Measurements from ENCODE around the gene TMEM42.

DNA sequence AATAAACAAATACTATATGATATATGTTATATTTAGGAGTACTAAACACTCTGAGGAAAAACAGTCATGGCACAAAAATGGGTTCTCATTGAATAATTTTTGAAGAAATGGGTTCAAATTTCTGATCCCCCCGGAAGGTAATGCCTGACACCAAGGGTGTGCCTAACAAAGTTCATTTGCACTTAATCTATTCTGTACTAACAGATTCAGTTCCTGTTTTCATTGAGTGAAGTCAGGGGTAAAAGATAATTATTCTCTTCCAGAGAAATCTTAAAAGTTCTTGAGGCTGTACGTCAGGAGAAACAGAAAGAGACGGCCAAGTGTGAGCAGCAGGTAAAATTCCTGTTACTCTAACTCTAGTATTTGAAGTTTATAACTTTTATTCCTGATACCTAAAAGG lies 34.5 kb upstream of the TMEM42 start:
- TF ChIP-seq ISL1 (CRISPR knock-in tag; IDR thresholded peaks at IDR 0.05) (no peak), ZNF8 (CRISPR knock-in tag; IDR thresholded peaks at IDR 0.05) (no peak), TOX (CRISPR knock-in tag; IDR thresholded peaks at IDR 0.05; ENCODE audit: borderline replicate concordance) (no peak), BACH2 (CRISPR knock-in tag; IDR thresholded peaks at IDR 0.05; ENCODE audit: borderline replicate concordance) (no peak)
- TF ChIP-seq, protein P1, sequence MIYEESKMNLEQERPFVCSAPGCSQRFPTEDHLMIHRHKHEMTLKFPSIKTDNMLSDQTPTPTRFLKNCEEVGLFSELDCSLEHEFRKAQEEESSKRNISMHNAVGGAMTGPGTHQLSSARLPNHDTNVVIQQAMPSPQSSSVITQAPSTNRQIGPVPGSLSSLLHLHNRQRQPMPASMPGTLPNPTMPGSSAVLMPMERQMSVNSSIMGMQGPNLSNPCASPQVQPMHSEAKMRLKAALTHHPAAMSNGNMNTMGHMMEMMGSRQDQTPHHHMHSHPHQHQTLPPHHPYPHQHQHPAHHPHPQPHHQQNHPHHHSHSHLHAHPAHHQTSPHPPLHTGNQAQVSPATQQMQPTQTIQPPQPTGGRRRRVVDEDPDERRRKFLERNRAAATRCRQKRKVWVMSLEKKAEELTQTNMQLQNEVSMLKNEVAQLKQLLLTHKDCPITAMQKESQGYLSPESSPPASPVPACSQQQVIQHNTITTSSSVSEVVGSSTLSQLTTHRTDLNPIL (CRISPR knock-in tag; IDR thresholded peaks at IDR 0.05; ENCODE audit: low read depth) = no peak

Measured in SK-N-SH treated with all-trans-retinoic acid at 6 μM for 48 hours (cell line).